ENCODE results near the gene ZNF821. TPM values are rescaled to one million over a fixed set of nuclear protein-coding genes. Genes with fewer than 3 reads are reported as not detected.
A peak's percentile ranks its signal among the peaks of the same experiment; 100 is the strongest.

Gene ZNF821
- total RNA-seq, 1 experiment from 2014 or later: 13.1 TPM

- Mint-ChIP-seq H3K4me1 (ENCODE audit: low read depth, unreplicated experiment) (peaks cover 28% of the 10 kb centered on the region), H3K27me3 (ENCODE audit: unreplicated experiment) (no peaks in the 10 kb centered on the region), H3K27ac (ENCODE audit: unreplicated experiment) (no peak overlapping the region), H3K4me3 (ENCODE audit: low read depth, unreplicated experiment) (no peak overlapping the region), H3K36me3 (ENCODE audit: insufficient read depth, unreplicated experiment) (peaks cover 79% of the 10 kb centered on the region), H3K9me3 (ENCODE audit: low read depth, unreplicated experiment) (no peaks in the 10 kb centered on the region)
- CTCF ChIA-PET: interaction anchor here (0.7 to 1.0 kb wide), 2 partner anchors 10 to 1207 kb away, joined by 3 read pairs; no protein-coding TSS in a partner anchor
- intact Hi-C loops (cut with micrococcal nuclease; ENCODE audit: unreplicated experiment): no loop called here
- no peak for TF ChIP-seq CTCF (IDR thresholded peaks at IDR 0.05; ENCODE audit: unreplicated experiment)
- no peak for DNase-seq
- BruUV-seq (replicated peaks): no TSS peak
These were observed 46.1 kb upstream of the ZNF821 start for GRCh38 chr16:71930013-71930563.

GRCh38 chr16:71929048-71929447 is 45.1 kb upstream of the ZNF821 start:
- no peaks in the 10 kb centered on the region for H3K27me3 Mint-ChIP-seq (ENCODE audit: unreplicated experiment)
- H3K4me1 Mint-ChIP-seq (ENCODE audit: low read depth, unreplicated experiment): peaks cover 31% of the 10 kb centered on the region
- TF ChIP-seq CTCF (IDR thresholded peaks at IDR 0.05; ENCODE audit: unreplicated experiment): no peak
- CTCF ChIA-PET: interaction anchor here (0.7 to 1.0 kb wide), 2 partner anchors 11 to 1208 kb away, joined by 3 read pairs; no protein-coding TSS in a partner anchor
- DNase-seq: no peak
- H3K36me3 Mint-ChIP-seq (ENCODE audit: insufficient read depth, unreplicated experiment): peaks cover 89% of the 10 kb centered on the region
- H3K4me3 Mint-ChIP-seq (ENCODE audit: low read depth, unreplicated experiment): no peak overlapping the region
- no peak overlapping the region for H3K27ac Mint-ChIP-seq (ENCODE audit: unreplicated experiment)
- intact Hi-C loops (cut with micrococcal nuclease; ENCODE audit: unreplicated experiment): no loop called here
- no TSS peak for BruUV-seq (replicated peaks)
- no peaks in the 10 kb centered on the region for H3K9me3 Mint-ChIP-seq (ENCODE audit: low read depth, unreplicated experiment)

GRCh38 chr16:71927787-71928186 is 43.8 kb upstream of the ZNF821 start:
- no peaks in the 10 kb centered on the region for H3K27me3 Mint-ChIP-seq (ENCODE audit: unreplicated experiment)
- no peak overlapping the region for H3K4me3 Mint-ChIP-seq (ENCODE audit: low read depth, unreplicated experiment)
- CTCF ChIA-PET: no interaction called here
- H3K27ac Mint-ChIP-seq (ENCODE audit: unreplicated experiment): peak overlapping the region; percentile 35
- intact Hi-C loops (cut with micrococcal nuclease; ENCODE audit: unreplicated experiment): loop anchor here (2.0 kb wide), 1 partner anchor 33 kb away; the partner anchor contains the start of gene IST1
- H3K36me3 Mint-ChIP-seq (ENCODE audit: insufficient read depth, unreplicated experiment): peaks cover 83% of the 10 kb centered on the region
- H3K4me1 Mint-ChIP-seq (ENCODE audit: low read depth, unreplicated experiment): peaks cover 37% of the 10 kb centered on the region
- no peaks in the 10 kb centered on the region for H3K9me3 Mint-ChIP-seq (ENCODE audit: low read depth, unreplicated experiment)
- no TSS peak for BruUV-seq (replicated peaks)
- no peak for DNase-seq
- no peak for TF ChIP-seq CTCF (IDR thresholded peaks at IDR 0.05; ENCODE audit: unreplicated experiment)

- DNase-seq: peak; percentile 74
- no peak for TF ChIP-seq CTCF (IDR thresholded peaks at IDR 0.05; ENCODE audit: unreplicated experiment)
- Mint-ChIP-seq H3K36me3 (ENCODE audit: insufficient read depth, unreplicated experiment) (peaks cover 85% of the 10 kb centered on the region), H3K27ac (ENCODE audit: unreplicated experiment) (peak overlapping the region; percentile 35), H3K9me3 (ENCODE audit: low read depth, unreplicated experiment) (no peaks in the 10 kb centered on the region), H3K4me1 (ENCODE audit: low read depth, unreplicated experiment) (peaks cover 37% of the 10 kb centered on the region), H3K4me3 (ENCODE audit: low read depth, unreplicated experiment) (no peak overlapping the region), H3K27me3 (ENCODE audit: unreplicated experiment) (no peaks in the 10 kb centered on the region)
- intact Hi-C loops (cut with micrococcal nuclease; ENCODE audit: unreplicated experiment): loop anchor here (2.0 kb wide), 1 partner anchor 33 kb away; the partner anchor contains the start of gene IST1
- no TSS peak for BruUV-seq (replicated peaks)
- CTCF ChIA-PET: no interaction called here
These were observed 43.4 kb upstream of the ZNF821 start for GRCh38 chr16:71927383-71927782.
